WTC11 (cell line): ENCODE measurements around the gene SBK3.

Experiments
- FOXK1 ChIP-seq: sonication (generic); formaldehyde crosslinking; IDR thresholded peaks from 2 replicates; pipeline ENCODE4 v1.8.0; 2022; ENCODE audit warnings: mild to moderate bottlenecking, moderate library complexity, missing genetic modification reagents
- FOXP1 ChIP-seq: sonication (generic); formaldehyde crosslinking; IDR thresholded peaks from 2 replicates; pipeline ENCODE4 v1.8.0; 2022; ENCODE audit warnings: missing genetic modification reagents, mild to moderate bottlenecking, moderate library complexity, borderline replicate concordance
- GABPB1 ChIP-seq: sonication (generic); formaldehyde crosslinking; IDR thresholded peaks from 2 replicates; pipeline ENCODE4 v1.8.1; 2023; ENCODE audit warnings: mild to moderate bottlenecking, missing genetic modification reagents
- NR2C2 ChIP-seq: sonication (generic); formaldehyde crosslinking; IDR thresholded peaks from 2 replicates; pipeline ENCODE4 v1.8.0; 2022; ENCODE audit warnings: mild to moderate bottlenecking, missing genetic modification reagents
- SMAD3 ChIP-seq: sonication (generic); formaldehyde crosslinking; IDR thresholded peaks from 2 replicates; pipeline ENCODE4 v1.8.0; 2022; ENCODE audit warnings: missing genetic modification reagents, mild to moderate bottlenecking, borderline replicate concordance
- SP1 ChIP-seq: sonication (generic); formaldehyde crosslinking; conservative IDR thresholded peaks from 2 replicates; pipeline ENCODE4 v1.8.1; 2022; ENCODE audit warnings: missing genetic modification reagents
- TF ChIP-seq, protein P1 (sequence below): fragments of 200-600 bp; IDR thresholded peaks from 2 replicates; pipeline ENCODE4 v1.8.0; 2022; ENCODE audit warnings: antibody characterized with exemption
- TF ChIP-seq, protein P2 (sequence below): sonication (generic); formaldehyde crosslinking; conservative IDR thresholded peaks from 2 replicates; pipeline ENCODE4 v1.8.1; 2022; ENCODE audit warnings: mild to moderate bottlenecking, missing genetic modification reagents
- TF ChIP-seq, protein P3 (sequence below): sonication (generic); formaldehyde crosslinking; IDR thresholded peaks from 2 replicates; pipeline ENCODE4 v1.8.0; 2022; ENCODE audit warnings: mild to moderate bottlenecking, missing genetic modification reagents
- TF ChIP-seq, protein P4 (sequence below): sonication (generic); formaldehyde crosslinking; conservative IDR thresholded peaks from 2 replicates; pipeline ENCODE4 v1.8.1; 2023; ENCODE audit warnings: mild to moderate bottlenecking, low read depth, missing genetic modification reagents, moderate library complexity
- TF ChIP-seq, protein P5 (sequence below): fragments of 250-450 bp; sonication (Bioruptor Pico); IDR thresholded peaks from 2 replicates; pipeline ENCODE4 v2.1.2; 2022; ENCODE audit warnings: mild to moderate bottlenecking, moderate library complexity

DNA sequence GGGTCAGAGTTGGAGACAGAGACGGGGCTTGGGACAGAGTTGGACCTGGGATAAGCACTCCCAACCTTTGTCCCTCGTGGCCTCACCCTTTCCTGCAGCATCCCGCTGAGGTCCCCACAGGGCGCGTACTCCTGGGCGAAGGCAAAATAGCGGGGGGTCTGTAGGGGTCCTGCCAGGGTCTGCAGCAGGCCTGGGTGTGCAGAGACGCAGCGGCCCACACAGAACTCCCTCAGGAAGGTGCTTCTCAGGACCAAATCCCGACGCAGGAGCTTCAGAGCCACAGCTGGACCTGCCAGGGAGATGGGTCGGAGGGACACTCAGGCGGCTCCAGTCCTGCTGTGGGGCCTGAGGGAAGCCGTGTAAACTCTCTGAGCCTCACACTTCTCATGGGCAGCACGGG is 1.3 kb downstream of the SBK3 start:
- TF ChIP-seq SMAD3 (CRISPR knock-in tag) (no peak), FOXP1 (CRISPR knock-in tag) (no peak), SP1 (CRISPR knock-in tag) (no peak), NR2C2 (no peak), GABPB1 (CRISPR knock-in tag) (no peak), FOXK1 (CRISPR knock-in tag) (no peak)
- TF ChIP-seq, protein P1, sequence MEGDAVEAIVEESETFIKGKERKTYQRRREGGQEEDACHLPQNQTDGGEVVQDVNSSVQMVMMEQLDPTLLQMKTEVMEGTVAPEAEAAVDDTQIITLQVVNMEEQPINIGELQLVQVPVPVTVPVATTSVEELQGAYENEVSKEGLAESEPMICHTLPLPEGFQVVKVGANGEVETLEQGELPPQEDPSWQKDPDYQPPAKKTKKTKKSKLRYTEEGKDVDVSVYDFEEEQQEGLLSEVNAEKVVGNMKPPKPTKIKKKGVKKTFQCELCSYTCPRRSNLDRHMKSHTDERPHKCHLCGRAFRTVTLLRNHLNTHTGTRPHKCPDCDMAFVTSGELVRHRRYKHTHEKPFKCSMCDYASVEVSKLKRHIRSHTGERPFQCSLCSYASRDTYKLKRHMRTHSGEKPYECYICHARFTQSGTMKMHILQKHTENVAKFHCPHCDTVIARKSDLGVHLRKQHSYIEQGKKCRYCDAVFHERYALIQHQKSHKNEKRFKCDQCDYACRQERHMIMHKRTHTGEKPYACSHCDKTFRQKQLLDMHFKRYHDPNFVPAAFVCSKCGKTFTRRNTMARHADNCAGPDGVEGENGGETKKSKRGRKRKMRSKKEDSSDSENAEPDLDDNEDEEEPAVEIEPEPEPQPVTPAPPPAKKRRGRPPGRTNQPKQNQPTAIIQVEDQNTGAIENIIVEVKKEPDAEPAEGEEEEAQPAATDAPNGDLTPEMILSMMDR = no peak
- TF ChIP-seq, protein P2, sequence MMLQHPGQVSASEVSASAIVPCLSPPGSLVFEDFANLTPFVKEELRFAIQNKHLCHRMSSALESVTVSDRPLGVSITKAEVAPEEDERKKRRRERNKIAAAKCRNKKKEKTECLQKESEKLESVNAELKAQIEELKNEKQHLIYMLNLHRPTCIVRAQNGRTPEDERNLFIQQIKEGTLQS (CRISPR knock-in tag) = no peak
- TF ChIP-seq, protein P3, sequence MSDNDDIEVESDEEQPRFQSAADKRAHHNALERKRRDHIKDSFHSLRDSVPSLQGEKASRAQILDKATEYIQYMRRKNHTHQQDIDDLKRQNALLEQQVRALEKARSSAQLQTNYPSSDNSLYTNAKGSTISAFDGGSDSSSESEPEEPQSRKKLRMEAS = no peak
- TF ChIP-seq, protein P4, sequence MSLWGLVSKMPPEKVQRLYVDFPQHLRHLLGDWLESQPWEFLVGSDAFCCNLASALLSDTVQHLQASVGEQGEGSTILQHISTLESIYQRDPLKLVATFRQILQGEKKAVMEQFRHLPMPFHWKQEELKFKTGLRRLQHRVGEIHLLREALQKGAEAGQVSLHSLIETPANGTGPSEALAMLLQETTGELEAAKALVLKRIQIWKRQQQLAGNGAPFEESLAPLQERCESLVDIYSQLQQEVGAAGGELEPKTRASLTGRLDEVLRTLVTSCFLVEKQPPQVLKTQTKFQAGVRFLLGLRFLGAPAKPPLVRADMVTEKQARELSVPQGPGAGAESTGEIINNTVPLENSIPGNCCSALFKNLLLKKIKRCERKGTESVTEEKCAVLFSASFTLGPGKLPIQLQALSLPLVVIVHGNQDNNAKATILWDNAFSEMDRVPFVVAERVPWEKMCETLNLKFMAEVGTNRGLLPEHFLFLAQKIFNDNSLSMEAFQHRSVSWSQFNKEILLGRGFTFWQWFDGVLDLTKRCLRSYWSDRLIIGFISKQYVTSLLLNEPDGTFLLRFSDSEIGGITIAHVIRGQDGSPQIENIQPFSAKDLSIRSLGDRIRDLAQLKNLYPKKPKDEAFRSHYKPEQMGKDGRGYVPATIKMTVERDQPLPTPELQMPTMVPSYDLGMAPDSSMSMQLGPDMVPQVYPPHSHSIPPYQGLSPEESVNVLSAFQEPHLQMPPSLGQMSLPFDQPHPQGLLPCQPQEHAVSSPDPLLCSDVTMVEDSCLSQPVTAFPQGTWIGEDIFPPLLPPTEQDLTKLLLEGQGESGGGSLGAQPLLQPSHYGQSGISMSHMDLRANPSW = no peak
- TF ChIP-seq, protein P5, sequence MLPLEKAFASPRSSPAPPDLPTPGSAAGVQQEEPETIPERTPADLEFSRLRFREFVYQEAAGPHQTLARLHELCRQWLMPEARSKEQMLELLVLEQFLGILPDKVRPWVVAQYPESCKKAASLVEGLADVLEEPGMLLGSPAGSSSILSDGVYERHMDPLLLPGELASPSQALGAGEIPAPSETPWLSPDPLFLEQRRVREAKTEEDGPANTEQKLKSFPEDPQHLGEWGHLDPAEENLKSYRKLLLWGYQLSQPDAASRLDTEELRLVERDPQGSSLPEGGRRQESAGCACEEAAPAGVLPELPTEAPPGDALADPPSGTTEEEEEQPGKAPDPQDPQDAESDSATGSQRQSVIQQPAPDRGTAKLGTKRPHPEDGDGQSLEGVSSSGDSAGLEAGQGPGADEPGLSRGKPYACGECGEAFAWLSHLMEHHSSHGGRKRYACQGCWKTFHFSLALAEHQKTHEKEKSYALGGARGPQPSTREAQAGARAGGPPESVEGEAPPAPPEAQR (CRISPR knock-in tag) = no peak
